Stimulated activated CD8-positive, alpha-beta memory T cell treated with anti-CD3 and anti-CD28 coated beads, Interleukin-12 subunit alpha, Interleukin-12 subunit beta, amount 100 ng/mL, for 4 hours (primary cell): ENCODE data around the gene HNRNPCL2.
"Not testable (repeated sequence)": the region's sequence is repeated elsewhere in the genome, so short reads cannot be mapped to it uniquely, and the experiment has no call there.

Source experiments
- DNase-seq: peaks from one replicate; pipeline ENCODE4 v3.0.0-alpha.2; 2020; ENCODE audit warnings: low read depth

Gene HNRNPCL2

DNA sequence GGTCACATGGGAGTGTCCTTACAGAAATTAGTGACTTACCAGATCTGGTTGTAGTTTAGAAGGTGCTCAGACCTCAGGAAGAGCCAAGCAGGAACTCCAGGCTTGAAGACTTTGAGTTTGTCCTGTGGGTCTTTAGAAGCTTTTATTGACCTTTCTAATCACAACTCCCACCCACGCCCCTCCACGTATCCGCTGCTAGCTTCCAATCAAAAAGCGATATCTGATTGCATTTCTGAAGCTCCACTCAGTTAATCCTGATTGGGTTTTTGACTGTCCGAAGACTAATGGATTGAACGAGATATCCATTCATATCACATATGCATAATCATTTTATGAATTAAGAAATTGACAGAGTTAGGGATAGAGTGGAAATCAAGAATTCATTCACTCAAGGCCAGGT is at the start of gene HNRNPCL2:
TSS of gene HNRNPCL2 (minus strand) at position 101 of the 400 bp plus-strand sequence. CDS start 454 bp downstream, outside the sequence.
- DNase-seq: not testable (repeated sequence)

DNA sequence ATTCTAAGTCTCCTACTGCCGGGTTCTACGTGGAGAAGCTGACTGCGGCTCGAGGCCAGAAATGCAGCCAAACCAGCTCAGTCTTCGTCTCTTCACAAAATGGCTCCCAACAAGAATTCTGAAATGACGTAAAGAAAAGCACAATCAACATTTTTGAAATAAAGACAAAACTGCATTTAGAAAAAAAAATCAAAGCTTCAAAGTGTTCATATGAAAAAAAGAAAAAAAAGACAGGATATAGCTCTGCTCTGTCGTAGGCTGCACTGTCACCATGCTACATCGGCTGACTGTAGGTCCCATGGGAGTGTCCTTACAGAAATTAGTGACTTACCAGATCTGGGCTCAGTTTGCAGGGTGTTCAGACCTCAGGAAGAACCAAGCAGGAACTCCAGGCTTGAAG is 48.9 kb upstream of the HNRNPCL2 start, which contains the start of gene HNRNPCL4:
TSS of gene HNRNPCL4 (minus strand) at position 101 of the 400 bp plus-strand sequence. CDS start 164 bp downstream, outside the sequence.
- not testable (repeated sequence) for DNase-seq

DNA sequence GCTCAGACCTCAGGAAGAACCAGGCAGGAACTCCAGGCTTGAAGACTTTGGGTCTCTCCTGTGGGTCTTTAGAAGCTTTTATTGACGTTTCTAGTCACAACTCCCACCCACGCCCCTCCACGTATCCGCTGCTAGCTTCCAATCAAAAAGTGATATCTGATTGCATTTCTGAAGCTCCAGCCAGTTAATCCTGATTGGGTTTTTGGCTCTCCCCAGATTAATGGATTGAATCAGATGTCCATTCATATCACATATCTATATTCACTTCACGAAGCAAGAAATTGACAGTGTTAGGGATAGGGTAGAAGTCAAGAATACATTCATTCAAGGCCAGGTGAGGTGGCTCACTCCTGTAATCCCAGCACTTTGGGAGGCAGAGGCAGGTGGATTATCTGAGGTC is 39.3 kb upstream of the HNRNPCL2 start, which contains the start of gene PRAMEF26:
TSS of gene PRAMEF26 (minus strand) at position 101 of the 400 bp plus-strand sequence. CDS start 2,914 bp downstream, outside the sequence.
- not testable (repeated sequence) for DNase-seq

- DNase-seq: not testable (repeated sequence)
Observed at GRCh38 chr1:13070474-13070873, 46.2 kb downstream of the HNRNPCL2 start, which contains the start of gene PRAMEF25. Gene PRAMEF25, plus strand, starts transcription at chr1:13070774. Its CDS starts 2,920 bp downstream, at chr1:13073694.
